GM10266 (cell line): ENCODE results near the gene ETNPPL.
"Not testable (repeated sequence)": the region's sequence is repeated elsewhere in the genome, so short reads cannot be mapped to it uniquely, and the experiment has no call there.

Source experiments
- DNase-seq: peaks from one replicate; pipeline ENCODE4 v3.0.0; 2012; ENCODE audit errors: extremely low spot score
- CTCF ChIP-seq: IDR thresholded peaks from 2 replicates; pipeline ENCODE4 v1.5.1; 2012; ENCODE audit warnings: mild to moderate bottlenecking, low read depth; ENCODE audit not compliant: control insufficient read depth, insufficient read depth; ENCODE audit errors: missing control alignments

ETNPPL gene

DNA sequence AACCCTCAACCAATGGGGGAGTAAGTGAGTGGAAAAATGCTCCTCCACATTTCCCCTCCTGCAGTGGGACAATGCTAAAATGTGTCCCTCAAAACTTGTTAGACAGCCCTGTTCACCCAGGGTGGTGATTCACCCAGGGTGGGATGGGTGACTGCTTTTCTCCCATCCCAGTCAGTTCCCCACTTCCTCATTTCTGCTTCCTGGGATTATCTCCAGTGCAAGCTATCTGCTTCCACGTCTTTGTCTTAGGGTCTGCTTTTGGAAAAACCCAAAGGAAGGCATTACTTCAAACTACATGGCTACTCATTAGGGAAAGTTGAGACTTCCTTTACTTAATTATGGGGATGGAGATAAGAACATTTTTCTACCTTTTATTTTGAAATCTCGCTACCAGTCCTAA lies 45.5 kb downstream of the ETNPPL start:
- no peak for TF ChIP-seq CTCF
- no peak for DNase-seq

DNA sequence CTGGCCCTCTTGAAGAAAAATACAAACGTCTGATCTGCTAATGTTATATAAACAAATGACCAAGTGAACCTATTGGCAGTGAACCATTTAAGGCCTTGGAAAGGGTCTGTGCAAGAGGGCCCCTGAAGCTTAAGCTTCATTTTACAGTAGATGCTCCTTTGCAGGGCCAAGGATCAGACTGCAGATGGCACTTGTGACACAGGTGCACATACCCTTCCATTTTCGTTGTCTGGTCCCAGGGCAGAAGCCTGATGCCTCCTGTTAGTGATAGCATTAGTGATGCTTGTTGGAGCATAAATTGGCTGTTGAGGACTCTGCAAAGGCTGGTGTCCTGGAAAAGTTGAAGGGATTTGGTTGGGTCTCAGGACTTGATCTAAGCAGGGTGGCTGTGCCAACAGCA lies 46.5 kb downstream of the ETNPPL start:
- TF ChIP-seq CTCF, result no peak
- no peak for DNase-seq

- no peak for DNase-seq
- no peak for TF ChIP-seq CTCF
Measured at GRCh38 chr4:108714880-108715279, 48.0 kb downstream of the ETNPPL start.

- not testable (repeated sequence) for DNase-seq
Measured at GRCh38 chr4:108710578-108710977, 52.3 kb downstream of the ETNPPL start.

DNA sequence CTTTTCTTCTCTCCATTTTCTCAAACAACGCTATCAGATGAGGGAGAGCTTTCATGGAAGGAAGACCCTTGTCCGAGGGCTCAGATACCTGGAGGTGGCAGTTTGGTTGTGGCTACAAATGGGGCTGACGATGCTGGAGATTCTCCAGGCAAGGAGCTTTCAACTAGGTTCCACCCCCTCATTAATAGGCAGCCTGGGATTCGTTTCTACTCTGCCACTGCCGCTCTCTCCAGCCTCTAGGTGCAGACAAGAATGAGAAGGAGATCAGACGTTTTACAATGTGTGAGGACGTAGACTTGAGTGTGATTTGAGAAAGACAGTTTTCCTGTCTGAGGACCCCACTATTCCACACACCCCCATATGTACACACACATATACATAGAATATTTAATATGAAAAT lies 53.1 kb downstream of the ETNPPL start:
- no peak for TF ChIP-seq CTCF
- DNase-seq, result no peak

GRCh38 chr4:108709234-108709633 lies 53.6 kb downstream of the ETNPPL start:
- no peak for TF ChIP-seq CTCF
- no peak for DNase-seq

DNA sequence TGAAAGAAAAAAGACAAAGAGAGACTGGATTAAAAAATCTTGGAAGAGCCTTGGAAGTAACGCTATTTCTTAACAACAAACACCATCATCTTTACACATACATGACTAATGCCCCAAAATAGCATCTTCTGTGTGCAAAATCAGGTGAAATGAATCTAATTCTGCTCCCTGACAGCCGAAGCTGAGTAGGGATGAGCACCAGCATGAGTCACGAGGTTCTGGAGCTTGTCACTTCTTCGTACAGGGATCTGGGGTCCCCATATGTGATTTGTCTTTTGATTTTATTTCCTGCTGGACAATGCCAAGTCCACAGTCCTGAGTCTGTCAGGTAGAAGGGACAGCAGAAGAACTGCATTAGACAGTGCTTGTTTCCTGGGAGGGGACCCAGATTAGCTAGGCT lies 56.6 kb downstream of the ETNPPL start:
- DNase-seq, result no peak
- no peak for TF ChIP-seq CTCF

GRCh38 chr4:108703966-108704365 lies 58.9 kb downstream of the ETNPPL start:
- no peak for DNase-seq
- no peak for TF ChIP-seq CTCF
